Left renal cortex interstitium (tissue), 4 donors: ENCODE results near the gene HBG1. TPM values are rescaled to one million over a fixed set of nuclear protein-coding genes. Genes with fewer than 3 reads are reported as not detected.
"Not testable (repeated sequence)": the region's sequence is repeated elsewhere in the genome, so short reads cannot be mapped to it uniquely, and the experiment has no call there.

ENCODE experiments used
- DNase-seq, 4 donors: peaks; one replicate each; pipeline ENCODE4 v3.0.0-alpha.2; 2013; ENCODE audit warnings: low read depth in 4 of 4, low spot score in 2 of 4, missing footprints in 1 of 4
- polyA plus RNA-seq, 4 donors: library from polyadenylated mRNA; unstranded; fragments of 120-200 nt; gene quantifications; one replicate each; pipeline ENCODE4 v1.2.1, GENCODE V29; 2013; ENCODE audit not compliant: insufficient read length in 4 of 4

Gene HBG1
- polyA plus RNA-seq, 4 donors = 3.5 to 7.1 (median 5.8) TPM

DNA sequence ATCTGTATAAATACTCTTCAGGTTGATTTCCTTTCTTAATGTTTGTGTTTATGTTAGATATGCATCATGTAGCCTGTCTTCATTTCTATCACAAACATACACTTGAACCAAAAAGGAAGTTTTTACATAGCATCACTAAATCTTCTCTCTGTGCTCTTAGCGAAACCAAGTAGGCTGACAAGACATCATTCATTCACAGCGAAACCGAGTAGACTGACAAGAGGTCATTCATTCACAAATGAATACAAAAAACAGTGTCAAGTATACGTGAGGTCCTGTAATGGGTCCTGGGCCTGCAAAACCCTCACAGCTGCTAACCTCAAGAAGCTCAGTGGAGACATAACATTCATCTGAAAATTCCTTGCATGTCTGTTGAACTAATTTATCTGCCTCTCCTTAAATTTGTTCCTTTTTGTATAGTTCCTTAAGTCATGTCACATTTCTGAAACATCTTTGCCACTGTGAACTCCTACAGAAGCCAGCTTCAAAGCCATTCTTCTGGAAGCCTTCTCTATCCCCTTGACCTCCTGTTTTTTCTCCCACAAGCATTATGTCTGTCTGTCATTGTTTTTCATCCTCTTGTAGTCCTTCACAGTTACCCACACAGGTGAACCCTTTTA lies 29.9 kb upstream of the HBG1 start:
- DNase-seq = no peak

DNA sequence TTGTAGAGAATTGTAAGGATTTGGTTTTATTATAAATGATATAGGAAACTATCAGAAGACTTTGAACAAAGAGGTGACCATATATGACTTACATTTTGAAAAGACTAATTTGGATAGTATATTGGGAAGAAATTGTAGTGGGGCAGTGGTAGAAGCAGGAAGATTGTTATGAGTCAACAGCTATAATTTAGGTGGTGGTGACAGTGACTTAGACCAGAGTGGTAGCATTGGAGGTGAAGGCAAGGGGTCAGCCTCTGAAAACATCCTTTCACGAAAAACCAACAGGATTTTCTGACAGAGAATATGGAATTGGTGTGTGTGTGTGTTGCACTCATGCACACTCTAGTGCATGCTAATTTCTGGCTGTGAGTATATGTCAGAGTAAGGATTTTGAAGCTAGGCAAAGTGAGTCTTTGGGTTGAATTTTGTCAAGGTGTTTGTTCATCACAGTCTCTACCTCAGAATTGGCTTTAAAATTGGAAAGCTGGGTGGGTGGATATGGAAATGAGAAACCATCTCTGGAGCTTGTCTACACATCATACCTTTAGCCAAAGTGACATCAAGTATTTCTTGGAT lies 28.2 kb upstream of the HBG1 start:
- no peak for DNase-seq

DNA sequence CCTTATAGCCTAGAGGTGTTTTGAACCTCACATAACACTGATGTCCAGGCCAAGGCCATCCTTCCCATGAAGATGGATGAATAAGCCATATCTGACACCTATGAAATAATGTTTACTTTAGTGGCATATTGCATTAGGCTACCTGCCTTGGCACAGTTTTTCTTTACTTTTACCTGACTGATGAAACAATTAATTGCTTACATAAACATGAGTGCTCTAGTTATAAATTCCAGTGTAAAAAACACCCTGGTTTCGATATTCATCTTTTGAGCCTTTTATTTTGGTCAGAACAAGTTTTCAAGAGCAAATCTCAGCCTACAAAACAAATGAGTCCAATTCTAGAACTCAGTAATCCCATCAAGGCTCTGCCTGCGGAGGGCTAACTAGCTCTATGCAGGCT lies 27.0 kb upstream of the HBG1 start:
- no peak for DNase-seq

DNA sequence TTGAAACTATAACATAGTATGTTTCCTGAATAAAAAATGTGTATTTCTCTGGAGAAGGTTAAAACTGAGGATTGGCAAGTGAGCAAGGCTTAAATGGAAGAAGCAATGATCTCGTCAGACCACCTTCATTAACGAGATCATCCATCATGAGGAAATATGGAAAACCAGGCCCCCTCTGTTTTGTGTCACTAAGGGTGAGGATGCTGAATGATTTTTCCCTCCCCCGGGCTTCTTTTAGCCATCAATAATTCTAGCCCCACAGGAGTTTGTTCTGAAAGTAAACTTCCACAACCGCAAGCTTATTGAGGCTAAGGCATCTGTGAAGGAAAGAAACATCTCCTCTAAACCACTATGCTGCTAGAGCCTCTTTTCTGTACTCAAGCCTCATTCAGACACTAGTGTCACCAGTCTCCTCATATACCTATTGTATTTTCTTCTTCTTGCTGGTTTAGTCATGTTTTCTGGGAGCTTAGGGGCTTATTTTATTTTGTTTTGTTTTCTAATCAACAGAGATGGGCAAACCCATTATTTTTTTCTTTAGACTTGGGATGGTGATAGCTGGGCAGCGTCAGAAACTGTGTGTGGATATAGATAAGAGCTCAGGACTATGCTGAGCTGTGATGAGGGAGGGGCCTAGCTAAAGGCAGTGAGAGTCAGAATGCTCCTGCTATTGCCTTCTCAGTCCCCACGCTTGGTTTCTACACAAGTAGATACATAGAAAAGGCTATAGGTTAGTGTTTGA lies 25.9 kb upstream of the HBG1 start:
- DNase-seq = no peak

DNA sequence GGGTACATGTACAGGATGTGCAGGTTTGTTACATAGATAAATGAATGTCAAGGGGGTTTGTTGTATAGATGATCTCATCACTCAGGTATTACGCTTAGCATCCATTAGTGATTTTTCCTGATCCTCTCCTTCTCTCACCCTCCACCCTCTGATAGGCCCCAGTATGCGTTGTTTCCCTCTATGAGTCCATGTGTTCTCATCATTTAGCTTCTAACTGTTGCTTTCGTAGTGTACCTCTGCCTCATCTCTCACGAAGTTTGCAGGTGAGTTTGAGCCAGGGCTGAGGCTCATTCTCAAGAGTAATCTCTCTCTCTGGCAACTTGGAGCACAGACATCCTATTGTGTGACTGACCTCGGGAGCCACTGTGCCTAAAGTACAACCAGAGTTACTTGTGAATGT lies 24.7 kb upstream of the HBG1 start:
- no peak for DNase-seq

DNA sequence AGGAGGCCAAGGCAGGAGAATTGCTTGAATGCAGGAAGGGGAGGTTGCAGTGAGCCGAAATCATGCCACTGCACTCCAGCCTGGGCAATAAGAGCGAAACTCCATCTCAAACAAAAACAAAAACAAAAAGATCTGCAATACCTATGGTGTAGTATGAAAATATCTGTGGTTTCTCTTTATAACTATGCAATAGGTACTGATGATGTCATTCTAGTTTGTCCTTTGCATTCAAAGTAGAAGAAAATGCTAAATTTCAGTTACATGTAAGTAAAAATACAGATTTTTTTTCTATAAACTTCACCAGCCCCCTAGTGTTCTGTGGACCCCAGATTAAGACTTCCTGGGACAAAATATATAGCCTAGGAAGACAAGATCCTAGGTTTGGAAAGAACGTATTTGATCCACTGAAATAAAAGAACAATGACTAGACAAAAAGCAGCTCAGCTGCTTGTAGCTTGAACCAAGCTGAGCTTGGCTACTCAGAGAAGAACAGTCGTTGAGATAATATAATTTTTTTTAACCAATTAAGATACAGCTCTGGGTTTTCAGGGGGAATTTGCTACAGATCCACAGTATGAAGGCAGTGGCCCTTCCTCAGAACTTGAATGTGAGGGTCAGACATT lies 22.8 kb upstream of the HBG1 start:
- DNase-seq = no peak

DNA sequence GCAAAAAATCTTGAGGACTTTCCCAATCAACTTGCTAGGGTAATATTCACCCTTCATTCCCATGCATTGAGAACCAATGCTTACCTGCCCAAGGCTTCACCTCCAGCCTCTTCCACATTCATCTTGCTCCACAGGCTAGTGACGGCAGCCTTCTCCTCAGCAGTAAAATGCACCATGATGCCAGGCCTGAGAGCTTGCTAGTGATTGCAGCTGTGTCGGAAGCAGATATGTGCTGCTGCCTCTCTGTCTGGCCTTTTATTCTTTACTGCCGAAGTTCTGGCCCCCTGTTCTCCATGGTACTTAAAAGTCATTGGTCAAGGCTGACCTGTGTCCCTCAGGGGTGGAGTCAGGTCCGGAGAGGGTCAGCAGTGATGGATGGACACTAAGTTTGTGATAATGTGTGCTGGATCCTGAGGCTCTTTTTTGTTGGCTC lies 20.1 kb upstream of the HBG1 start, which contains the start of gene HBE1:
Gene HBE1 (minus strand): TSS at position 231 of the 433 bp plus-strand sequence. CDS start 55 bp downstream, at position 176.
- no peak for DNase-seq

- DNase-seq = no peak
Observed at GRCh38 chr11:5267033-5267563, 17.4 kb upstream of the HBG1 start.

DNA sequence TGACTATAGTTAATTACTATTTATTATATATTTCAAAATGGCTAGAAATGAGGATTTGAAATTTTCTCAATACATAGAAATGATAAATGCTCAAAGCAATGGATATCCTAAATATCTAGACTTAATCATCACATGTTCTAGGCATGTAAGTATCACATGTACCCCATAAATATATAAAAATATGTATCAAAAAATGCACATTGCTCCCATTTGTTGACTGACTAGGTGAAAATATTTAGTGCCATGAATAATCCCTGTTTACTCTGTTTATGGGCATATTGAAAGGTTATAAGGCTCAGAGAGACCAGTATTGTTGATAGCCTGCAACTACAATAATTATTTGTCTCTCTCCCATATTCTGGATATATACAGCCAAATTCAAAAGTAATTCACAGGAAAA lies 17.0 kb upstream of the HBG1 start:
- no peak for DNase-seq

- no peak for DNase-seq
Observed at GRCh38 chr11:5265832-5266231, 16.2 kb upstream of the HBG1 start.

- DNase-seq = no peak
Observed at GRCh38 chr11:5258543-5259262, 9.0 kb upstream of the HBG1 start.

GRCh38 chr11:5257296-5257695 lies 7.6 kb upstream of the HBG1 start:
- no peak for DNase-seq

GRCh38 chr11:5254646-5255413 lies 5.2 kb upstream of the HBG1 start, which contains the start of gene HBG2:
HBG2 (minus strand) TSS chr11:5254781; CDS start chr11:5254728, 53 bp downstream.
- not testable (repeated sequence) for DNase-seq

GRCh38 chr11:5254023-5254422 lies 4.4 kb upstream of the HBG1 start:
- DNase-seq = not testable (repeated sequence)

GRCh38 chr11:5253440-5253839 lies 3.8 kb upstream of the HBG1 start:
- DNase-seq = not testable (repeated sequence)

- no peak for DNase-seq
Observed at GRCh38 chr11:5252919-5253265, 3.2 kb upstream of the HBG1 start.

- DNase-seq = no peak
Observed at GRCh38 chr11:5252192-5252918, 2.7 kb upstream of the HBG1 start.

DNA sequence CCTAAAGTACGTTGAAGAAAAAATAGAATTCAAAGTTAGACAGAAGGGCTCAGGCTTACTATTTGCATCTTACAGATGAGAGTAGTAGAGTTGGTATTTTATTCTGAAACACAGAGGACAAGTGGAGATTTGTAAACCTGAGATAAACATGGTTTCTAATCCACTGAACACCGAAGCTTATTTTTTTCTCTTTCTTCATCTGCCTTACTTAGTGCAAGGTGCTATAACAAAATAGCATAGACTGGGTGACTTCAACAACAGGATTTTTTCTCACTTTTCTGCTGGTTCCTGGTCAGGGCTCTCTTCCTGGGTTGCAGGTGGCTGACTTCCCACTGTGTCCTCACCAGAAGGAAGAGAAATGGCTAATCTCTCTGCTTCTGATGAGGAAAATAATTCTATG lies 2.1 kb upstream of the HBG1 start:
- no peak for DNase-seq

- no peak for DNase-seq
Observed at GRCh38 chr11:5250543-5251204, 1.0 kb upstream of the HBG1 start.
